ENCODE measurements around the gene KRTAP4-16.

DNA sequence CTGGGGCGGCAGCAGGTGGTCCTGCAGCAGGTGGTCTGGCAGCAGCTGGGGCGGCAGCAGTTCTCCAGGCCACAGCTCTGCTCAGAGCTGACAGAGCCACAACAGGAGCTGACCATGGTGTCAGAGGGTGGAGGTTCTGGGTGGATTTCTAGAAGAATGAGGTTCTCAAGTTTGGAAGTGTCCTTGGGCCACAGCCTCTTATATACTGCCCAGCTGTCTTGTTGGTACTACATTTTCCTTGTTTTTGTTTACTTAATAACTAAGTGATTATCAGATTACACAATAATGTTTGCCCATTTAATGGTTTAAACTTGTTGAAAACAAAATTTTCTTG lies 47.6 kb upstream of the KRTAP4-16 start, which contains the start of gene KRTAP4-5:
- TF ChIP-seq, protein P1, sequence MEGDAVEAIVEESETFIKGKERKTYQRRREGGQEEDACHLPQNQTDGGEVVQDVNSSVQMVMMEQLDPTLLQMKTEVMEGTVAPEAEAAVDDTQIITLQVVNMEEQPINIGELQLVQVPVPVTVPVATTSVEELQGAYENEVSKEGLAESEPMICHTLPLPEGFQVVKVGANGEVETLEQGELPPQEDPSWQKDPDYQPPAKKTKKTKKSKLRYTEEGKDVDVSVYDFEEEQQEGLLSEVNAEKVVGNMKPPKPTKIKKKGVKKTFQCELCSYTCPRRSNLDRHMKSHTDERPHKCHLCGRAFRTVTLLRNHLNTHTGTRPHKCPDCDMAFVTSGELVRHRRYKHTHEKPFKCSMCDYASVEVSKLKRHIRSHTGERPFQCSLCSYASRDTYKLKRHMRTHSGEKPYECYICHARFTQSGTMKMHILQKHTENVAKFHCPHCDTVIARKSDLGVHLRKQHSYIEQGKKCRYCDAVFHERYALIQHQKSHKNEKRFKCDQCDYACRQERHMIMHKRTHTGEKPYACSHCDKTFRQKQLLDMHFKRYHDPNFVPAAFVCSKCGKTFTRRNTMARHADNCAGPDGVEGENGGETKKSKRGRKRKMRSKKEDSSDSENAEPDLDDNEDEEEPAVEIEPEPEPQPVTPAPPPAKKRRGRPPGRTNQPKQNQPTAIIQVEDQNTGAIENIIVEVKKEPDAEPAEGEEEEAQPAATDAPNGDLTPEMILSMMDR (IDR thresholded peaks at IDR 0.05): no peak
- no peak for TF ChIP-seq EZH2 (IDR thresholded peaks at IDR 0.05)
